Naive thymus-derived CD4-positive, alpha-beta T cell (primary cell): Measurements from ENCODE around the gene OSBPL3. TPM values are rescaled to one million over a fixed set of nuclear protein-coding genes. Genes with fewer than 3 reads are reported as not detected.

Experiments used
- ATAC-seq: fragments of 150-1000 bp; cut with Tn5 transposase; 2 replicates; pipeline ENCODE4 v1.10.0; 2021; ENCODE audit warnings: mild to moderate bottlenecking, moderate library complexity
- CTCF ChIA-PET: fragments of 350-600 bp; sonication (Branson Sonifier 250); formaldehyde crosslinking; loops from one replicate; lab custom pipeline; 2021; ENCODE audit warnings: antibody characterized with exemption; lab: Charles Lee
- POLR2A ChIA-PET: fragments of 350-600 bp; sonication (Branson Sonifier 250); formaldehyde crosslinking; loops from one replicate; lab custom pipeline; 2021; ENCODE audit warnings: antibody characterized with exemption, inconsistent platforms; lab: Charles Lee
- DNase-seq, 9 donors: peaks; one replicate each; pipeline versions ENCODE4 v3.0.0 to v3.0.0-alpha.2; 2020 to 2022; ENCODE audit warnings: mixed read lengths in 1 of 9
- H3K27ac ChIP-seq: one replicate; pipeline ENCODE4 v1.7.0; 2013; ENCODE audit warnings: mild to moderate bottlenecking, low read depth, low read length, moderate library complexity
- H3K27me3 ChIP-seq, 2 donors: one replicate each; pipeline ENCODE4 v1.7.0; 2013; ENCODE audit warnings: low read length in 2 of 2, mild to moderate bottlenecking in 2 of 2, moderate library complexity in 2 of 2; ENCODE audit not compliant: control insufficient read depth in 2 of 2, insufficient read depth in 2 of 2
- H3K36me3 ChIP-seq, 3 experiments: 1 replicate in 2 of 3; 2 replicates in 1 of 3; pipeline ENCODE4 v1.7.0; 2013; ENCODE audit warnings: low read length in 3 of 3, mild to moderate bottlenecking in 3 of 3, moderate library complexity in 1 of 3; ENCODE audit not compliant: insufficient read depth in 3 of 3, control insufficient read depth in 2 of 3
- H3K4me1 ChIP-seq, 2 donors: one replicate each; pipeline ENCODE4 v1.7.0; 2013; ENCODE audit warnings: low read length in 2 of 2, mild to moderate bottlenecking in 2 of 2, moderate library complexity in 1 of 2; ENCODE audit not compliant: control insufficient read depth in 2 of 2, insufficient read depth in 2 of 2
- H3K4me3 ChIP-seq: 2 replicates; pipeline ENCODE4 v1.7.0; 2013; ENCODE audit warnings: mild to moderate bottlenecking, low read length
- H3K9me3 ChIP-seq, 3 experiments: 1 replicate in 2 of 3; 2 replicates in 1 of 3; pipeline ENCODE4 v1.7.0; 2013; ENCODE audit warnings: low read length in 3 of 3; ENCODE audit not compliant: control insufficient read depth in 2 of 3
- H3K27ac Mint-ChIP-seq, 9 donors: one replicate each; pipeline ENCODE4 v1.8.0; 2020 to 2022; ENCODE audit warnings: mixed read lengths in 9 of 9, mild to moderate bottlenecking in 8 of 9, moderate library complexity in 5 of 9, inconsistent platforms in 2 of 9
- H3K27me3 Mint-ChIP-seq, 5 donors: one replicate each; pipeline ENCODE4 v1.8.0; 2021 to 2022; ENCODE audit warnings: mixed read lengths in 5 of 5, mild to moderate bottlenecking in 1 of 5
- H3K36me3 Mint-ChIP-seq, 5 donors: one replicate each; pipeline ENCODE4 v1.8.0; 2020 to 2022; ENCODE audit warnings: mixed read lengths in 5 of 5, mild to moderate bottlenecking in 3 of 5, inconsistent platforms in 1 of 5
- H3K4me1 Mint-ChIP-seq, 7 donors: one replicate each; pipeline ENCODE4 v1.8.0; 2020 to 2022; ENCODE audit warnings: mixed read lengths in 7 of 7, mild to moderate bottlenecking in 3 of 7, inconsistent platforms in 1 of 7
- H3K4me3 Mint-ChIP-seq, 10 donors: one replicate each; pipeline ENCODE4 v1.8.0; 2020 to 2022; ENCODE audit warnings: mild to moderate bottlenecking in 10 of 10, mixed read lengths in 10 of 10, moderate library complexity in 6 of 10, inconsistent platforms in 2 of 10
- H3K9me3 Mint-ChIP-seq, 11 donors: one replicate each; pipeline ENCODE4 v1.8.0; 2020 to 2022; ENCODE audit warnings: mixed read lengths in 11 of 11, mild to moderate bottlenecking in 4 of 11, inconsistent platforms in 1 of 11, moderate library complexity in 1 of 11
- intact Hi-C, 2 donors: fragments of 100-400 bp; cut with micrococcal nuclease; formaldehyde crosslinking; loops; one replicate each; pipeline ENCODE4 v1.15.1; 2023
- polyA plus RNA-seq, 2 donors: library from polyadenylated mRNA; unstranded; fragments of 300-500 nt; fragmentation: Illumina TruSeq; gene quantifications; one replicate each; pipeline ENCODE4 v1.2.3, GENCODE V29; 2021
- total RNA-seq, 6 experiments: library from RNA in 5 of 6; stranded (reverse) in 5 of 6; gene quantifications; 1 replicate in 5 of 6; 2 replicates in 1 of 6; pipeline ENCODE4 v1.2.3 and lab custom pipeline; 2021 to 2026

OSBPL3 gene
- total and polyA plus RNA-seq, 7 experiments from 2014 or later: 4.5 to 75.7 (median 19.2) TPM

DNA sequence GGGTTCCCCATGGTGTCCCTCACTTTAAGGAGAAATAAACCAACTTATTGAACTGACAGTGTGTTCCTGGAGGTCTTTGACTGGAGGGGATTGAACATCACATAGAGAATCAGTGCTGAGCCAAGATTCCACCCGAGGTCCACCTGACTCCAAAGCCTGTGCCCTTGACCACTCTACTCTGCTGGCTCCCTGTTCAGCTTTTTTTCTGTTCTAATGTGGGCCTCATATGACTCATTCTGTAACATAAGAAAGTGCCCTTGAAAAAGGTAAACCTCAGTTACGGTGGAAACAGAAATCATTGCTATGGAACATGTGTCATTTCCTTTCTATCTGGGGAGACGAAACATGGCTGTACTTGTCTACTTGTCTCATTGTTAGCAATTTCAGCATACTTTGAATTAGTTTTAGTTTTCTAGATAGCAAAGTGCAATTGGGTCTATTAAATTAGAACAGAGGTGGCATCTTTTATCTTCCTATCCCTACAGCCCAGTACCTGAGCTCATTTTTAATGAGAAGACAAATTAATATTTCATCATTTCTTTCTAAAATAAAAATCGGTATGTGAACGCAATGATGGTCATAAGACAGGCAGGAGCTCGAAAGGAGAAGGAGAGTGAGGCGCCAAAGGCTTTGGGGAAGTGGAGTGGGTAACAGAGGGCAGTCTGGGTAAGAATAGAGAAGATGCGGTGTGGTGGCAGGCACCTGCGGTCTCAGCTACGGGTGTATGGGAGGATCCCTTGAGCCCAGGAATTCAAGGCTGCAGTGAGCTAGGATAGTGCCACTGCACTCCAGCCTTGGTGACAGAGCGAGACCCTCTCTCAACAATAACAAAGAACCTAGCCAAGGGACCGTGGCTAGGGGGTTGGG is 224.2 kb downstream of the OSBPL3 start:
- DNase-seq (peak in 3 of 9 donors; percentile 12 to 31 (median 18)), ATAC-seq (peak; percentile 58)
- H3K4me3 Mint-ChIP-seq: peak overlapping the region; percentile 74 to 94 (median 84)
- H3K27me3 Mint-ChIP-seq: peaks cover 34 to 51% (median 46%) of the 10 kb centered on the region in 5 donors
- intact Hi-C loops: loop anchor here (1.0 to 5.0 kb wide), 4 partner anchors 27 to 370 kb away; partner anchors contain the start of genes CYCS (in 1 of the 2) and PALS2 (in 1 of the 2)
- no peak overlapping the region for H3K27ac ChIP-seq
- H3K4me1 ChIP-seq: peaks cover 5 to 10% of the 10 kb centered on the region in 2 donors
- peaks cover 0 to 3% (median 0%) of the 10 kb centered on the region in 5 donors for H3K36me3 Mint-ChIP-seq
- ChIA-PET CTCF (no interaction called here), POLR2A (no interaction called here)
- H3K27ac Mint-ChIP-seq: peak overlapping the region in 5 of 9 donors; percentile 3 to 57 (median 20)
- no peaks in the 10 kb centered on the region for H3K36me3 ChIP-seq
- no peaks in the 10 kb centered on the region for H3K9me3 Mint-ChIP-seq
- H3K4me3 ChIP-seq: no peak overlapping the region
- peaks cover 9 to 30% (median 24%) of the 10 kb centered on the region in 7 donors for H3K4me1 Mint-ChIP-seq
- peaks cover 3 to 7% of the 10 kb centered on the region in 2 donors for H3K27me3 ChIP-seq
- H3K9me3 ChIP-seq: no peaks in the 10 kb centered on the region

DNA sequence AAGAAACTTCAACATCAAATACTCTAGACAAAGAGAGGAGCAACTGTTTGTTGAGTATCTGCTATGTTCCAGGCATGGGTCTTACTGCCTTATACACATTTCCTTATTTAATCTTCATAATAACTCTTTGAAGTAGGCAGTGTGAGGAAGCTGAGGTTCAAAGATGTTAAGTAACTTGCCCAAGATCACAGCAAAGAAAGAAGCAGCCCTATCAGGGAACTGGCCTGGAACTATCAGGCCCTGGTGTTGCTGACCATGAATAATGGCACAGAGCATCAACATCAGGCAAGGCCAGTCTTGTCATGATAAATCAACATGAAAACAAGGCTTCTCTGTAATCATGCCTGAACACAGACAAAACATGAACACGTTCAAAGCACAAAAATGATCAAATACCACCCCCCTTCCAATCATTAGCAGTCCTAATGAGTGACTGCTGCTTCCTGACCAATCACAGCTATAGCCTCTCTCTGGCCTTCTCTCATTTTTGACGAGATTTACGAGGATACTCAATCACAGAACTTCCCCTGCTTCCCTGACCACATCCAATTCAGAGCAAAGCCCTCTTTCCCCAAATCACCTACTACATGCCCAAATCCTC is 225.0 kb downstream of the OSBPL3 start:
- DNase-seq (no peak), ATAC-seq (no peak)
- Mint-ChIP-seq H3K4me3 (peak overlapping the region in 5 of 10 donors; percentile 2 to 94 (median 77)), H3K27ac (peak overlapping the region in 4 of 9 donors; percentile 0 to 43 (median 7)), H3K9me3 (peaks cover 0 to under 1% (median 0%) of the 10 kb centered on the region in 11 donors), H3K4me1 (peaks cover 9 to 30% (median 24%) of the 10 kb centered on the region in 7 donors), H3K36me3 (peaks cover 0 to 3% (median 0%) of the 10 kb centered on the region in 5 donors), H3K27me3 (peaks cover 36 to 45% (median 40%) of the 10 kb centered on the region in 5 donors)
- POLR2A ChIA-PET: no interaction called here
- H3K27ac ChIP-seq: no peak overlapping the region
- intact Hi-C loops: loop anchor here in 1 of 2 donors (1.0 to 5.0 kb wide), 3 partner anchors 27 to 370 kb away; partner anchors contain the start of gene CYCS
- peaks cover 3 to 7% of the 10 kb centered on the region in 2 donors for H3K27me3 ChIP-seq
- no peaks in the 10 kb centered on the region for H3K9me3 ChIP-seq
- CTCF ChIA-PET: no interaction called here
- no peak overlapping the region for H3K4me3 ChIP-seq
- peaks cover 5 to 10% of the 10 kb centered on the region in 2 donors for H3K4me1 ChIP-seq
- H3K36me3 ChIP-seq: no peaks in the 10 kb centered on the region

DNA sequence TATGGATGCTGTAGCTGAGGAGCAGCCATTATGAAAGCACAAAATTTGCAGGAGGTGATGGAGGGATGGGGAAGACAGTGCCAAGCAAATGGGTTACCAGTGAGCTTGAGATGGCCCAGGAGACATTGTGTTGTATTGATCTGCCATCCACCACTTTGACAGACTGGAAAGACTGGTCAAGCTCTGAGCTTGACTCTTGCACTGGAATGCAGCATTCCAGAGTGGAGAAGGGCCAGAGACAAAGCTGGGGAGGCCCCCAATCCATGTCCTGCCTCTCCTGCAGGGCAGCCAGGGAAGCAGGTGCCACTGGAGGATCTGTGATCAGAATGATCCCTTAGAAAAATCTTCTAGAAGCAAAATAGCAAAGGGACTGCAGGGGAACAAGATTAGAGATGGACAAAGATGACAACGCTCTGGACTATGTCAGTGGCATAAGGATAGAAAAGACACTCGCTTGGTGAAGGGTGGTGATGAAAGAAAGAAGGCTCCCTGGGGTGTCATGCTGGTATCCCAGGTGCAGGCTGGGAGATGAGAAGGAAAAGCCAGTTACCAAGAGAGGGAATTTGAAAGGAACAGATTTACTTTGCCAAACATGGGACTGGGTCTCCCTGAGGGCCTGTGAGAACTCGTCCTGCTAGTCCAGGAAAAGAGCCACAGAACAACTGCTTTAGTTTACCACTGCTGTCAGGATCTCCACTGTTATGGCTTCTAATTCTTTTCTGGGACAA is 227.7 kb downstream of the OSBPL3 start:
- Mint-ChIP-seq H3K27me3 (peaks cover 17 to 30% (median 20%) of the 10 kb centered on the region in 5 donors), H3K9me3 (peaks cover 0 to 4% (median 0%) of the 10 kb centered on the region in 11 donors), H3K4me3 (no peak overlapping the region), H3K36me3 (peaks cover 0 to 6% (median 0%) of the 10 kb centered on the region in 5 donors), H3K27ac (no peak overlapping the region), H3K4me1 (peaks cover 9 to 25% (median 22%) of the 10 kb centered on the region in 7 donors)
- Histone ChIP-seq H3K36me3 (no peaks in the 10 kb centered on the region), H3K4me1 (peaks cover 5 to 10% of the 10 kb centered on the region in 2 donors), H3K27me3 (peaks cover 0 to 3% of the 10 kb centered on the region in 2 donors), H3K4me3 (no peak overlapping the region), H3K27ac (no peak overlapping the region), H3K9me3 (no peaks in the 10 kb centered on the region)
- POLR2A ChIA-PET: interaction anchor here (0.5 kb wide), 1 partner anchor 738 kb away, joined by 3 read pairs; no protein-coding TSS in a partner anchor
- DNase-seq: no peak
- CTCF ChIA-PET: no interaction called here
- intact Hi-C loops: no loop called here
- no peak for ATAC-seq

DNA sequence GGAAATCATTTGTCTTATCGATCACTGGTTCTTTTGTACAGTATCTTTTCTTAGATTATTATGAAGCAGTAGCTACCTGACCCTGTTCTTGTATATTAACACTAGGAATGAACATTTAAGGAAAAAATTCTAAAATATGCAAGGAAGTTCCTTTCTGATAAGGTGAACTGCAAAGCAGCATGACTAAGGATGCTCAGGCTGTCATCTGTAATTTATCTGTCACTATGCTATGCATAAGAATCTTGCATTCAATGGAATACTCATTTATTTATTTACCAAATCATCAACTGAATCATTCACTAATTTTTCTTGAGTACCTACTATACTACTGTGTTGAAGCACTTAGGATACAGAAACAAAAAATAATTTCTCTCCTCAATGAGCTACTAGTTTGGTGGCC is 228.5 kb downstream of the OSBPL3 start:
- no peak overlapping the region for H3K27ac ChIP-seq
- H3K4me3 ChIP-seq: no peak overlapping the region
- H3K4me1 ChIP-seq: peaks cover 1 to 10% of the 10 kb centered on the region in 2 donors
- ATAC-seq (no peak), DNase-seq (no peak)
- intact Hi-C loops: no loop called here
- Mint-ChIP-seq H3K27me3 (peaks cover 12 to 33% (median 15%) of the 10 kb centered on the region in 5 donors), H3K9me3 (peaks cover 0 to 4% (median 0%) of the 10 kb centered on the region in 11 donors), H3K27ac (no peak overlapping the region), H3K36me3 (peaks cover 0 to 6% (median 0%) of the 10 kb centered on the region in 5 donors), H3K4me1 (peaks cover 6 to 22% (median 20%) of the 10 kb centered on the region in 7 donors), H3K4me3 (no peak overlapping the region)
- H3K27me3 ChIP-seq: peaks cover 0 to 3% of the 10 kb centered on the region in 2 donors
- POLR2A ChIA-PET: no interaction called here
- no peaks in the 10 kb centered on the region for H3K36me3 ChIP-seq
- no peaks in the 10 kb centered on the region for H3K9me3 ChIP-seq
- CTCF ChIA-PET: interaction anchor here (0.5 kb wide), 1 partner anchor 9 kb away, joined by 3 read pairs; no protein-coding TSS in a partner anchor

DNA sequence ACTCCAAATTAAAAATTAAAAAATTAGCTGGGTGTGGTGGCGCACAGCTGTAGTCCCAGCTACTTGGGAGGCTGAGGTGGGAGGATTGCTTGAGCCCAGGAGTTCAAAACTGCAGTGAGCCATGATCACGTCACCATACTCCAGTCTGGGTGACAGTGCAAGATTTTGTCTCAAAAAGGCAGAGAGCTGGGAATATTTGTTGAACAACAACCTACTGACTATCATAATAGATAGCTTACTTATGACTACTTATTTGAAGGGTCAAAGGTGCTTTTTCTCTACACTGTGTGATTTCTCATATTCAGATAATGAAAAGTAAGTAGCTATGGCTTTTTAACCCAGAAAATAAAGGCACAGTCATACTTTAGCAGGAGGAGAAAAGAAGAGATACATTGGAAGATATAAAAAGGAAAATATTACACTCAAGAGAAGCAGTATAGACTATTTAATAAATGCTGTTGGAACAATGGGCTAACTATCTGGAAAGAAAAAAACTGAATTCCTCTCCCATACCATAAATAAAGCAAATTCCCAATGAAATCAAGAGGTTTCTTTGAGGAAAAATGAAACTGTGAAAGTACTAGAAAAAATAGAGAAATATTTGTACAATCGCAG is 229.4 kb downstream of the OSBPL3 start:
- H3K4me1 ChIP-seq: peaks cover 0 to 8% of the 10 kb centered on the region in 2 donors
- H3K36me3 Mint-ChIP-seq: peaks cover 0 to 6% (median 0%) of the 10 kb centered on the region in 5 donors
- no peak overlapping the region for H3K27ac ChIP-seq
- H3K4me3 Mint-ChIP-seq: no peak overlapping the region
- no peaks in the 10 kb centered on the region for H3K27me3 ChIP-seq
- intact Hi-C loops: no loop called here
- ATAC-seq (no peak), DNase-seq (no peak)
- H3K9me3 ChIP-seq: no peaks in the 10 kb centered on the region
- H3K27me3 Mint-ChIP-seq: peaks cover 3 to 23% (median 9%) of the 10 kb centered on the region in 5 donors
- H3K27ac Mint-ChIP-seq: no peak overlapping the region
- no peaks in the 10 kb centered on the region for H3K36me3 ChIP-seq
- H3K9me3 Mint-ChIP-seq: peaks cover 0 to 4% (median 0%) of the 10 kb centered on the region in 11 donors
- POLR2A ChIA-PET: interaction anchor here (0.6 kb wide), 1 partner anchor 1646 kb away, joined by 4 read pairs; no protein-coding TSS in a partner anchor
- H3K4me1 Mint-ChIP-seq: peaks cover 3 to 13% (median 11%) of the 10 kb centered on the region in 7 donors
- H3K4me3 ChIP-seq: no peak overlapping the region
- CTCF ChIA-PET: no interaction called here
